Right forelimb (tissue), 1 donor: ENCODE results near the gene SLAMF7.
"Not testable (repeated sequence)": the region's sequence is repeated elsewhere in the genome, so short reads cannot be mapped to it uniquely, and the experiment has no call there.

Experiments used
- DNase-seq: peaks from one replicate; pipeline ENCODE4 v3.0.0-alpha.2; 2018

Gene SLAMF7

GRCh38 chr1:160739098-160739511 lies at the start of gene SLAMF7:
Gene SLAMF7, plus strand, starts transcription at chr1:160739247. Its CDS starts 55 bp downstream, at chr1:160739302.
- DNase-seq: no peak

GRCh38 chr1:160692390-160692789 lies 46.7 kb upstream of the SLAMF7 start:
- DNase-seq: not testable (repeated sequence)

GRCh38 chr1:160702100-160702499 lies 36.9 kb upstream of the SLAMF7 start:
- no peak for DNase-seq

GRCh38 chr1:160704250-160704649 lies 34.8 kb upstream of the SLAMF7 start:
- no peak for DNase-seq

- DNase-seq: not testable (repeated sequence)
Observed at GRCh38 chr1:160705212-160705621, 33.8 kb upstream of the SLAMF7 start.

- no peak for DNase-seq
Observed at GRCh38 chr1:160705742-160706141, 33.3 kb upstream of the SLAMF7 start.

GRCh38 chr1:160706526-160707235 lies 32.4 kb upstream of the SLAMF7 start:
- DNase-seq: no peak

GRCh38 chr1:160707236-160708064 lies 31.6 kb upstream of the SLAMF7 start:
- DNase-seq: no peak

- DNase-seq: no peak
Observed at GRCh38 chr1:160708118-160708517, 30.9 kb upstream of the SLAMF7 start.

GRCh38 chr1:160708801-160709200 lies 30.2 kb upstream of the SLAMF7 start:
- no peak for DNase-seq

- DNase-seq: no peak
Observed at GRCh38 chr1:160709715-160710114, 29.3 kb upstream of the SLAMF7 start.

- DNase-seq: no peak
Observed at GRCh38 chr1:160710517-160711252, 28.4 kb upstream of the SLAMF7 start.

GRCh38 chr1:160711276-160711601 lies 27.8 kb upstream of the SLAMF7 start:
- no peak for DNase-seq

GRCh38 chr1:160711602-160712311 lies 27.3 kb upstream of the SLAMF7 start, which contains the start of gene CD48:
Gene CD48, minus strand, starts transcription at chr1:160711822. Its CDS starts 59 bp downstream, at chr1:160711763.
- no peak for DNase-seq

GRCh38 chr1:160712525-160713080 lies 26.4 kb upstream of the SLAMF7 start:
- DNase-seq: not testable (repeated sequence)

- DNase-seq: no peak
Observed at GRCh38 chr1:160713161-160713560, 25.9 kb upstream of the SLAMF7 start.

GRCh38 chr1:160714034-160714648 lies 24.9 kb upstream of the SLAMF7 start:
- DNase-seq: not testable (repeated sequence)

- no peak for DNase-seq
Observed at GRCh38 chr1:160716013-160716412, 23.0 kb upstream of the SLAMF7 start.

- no peak for DNase-seq
Observed at GRCh38 chr1:160717306-160717705, 21.7 kb upstream of the SLAMF7 start.

GRCh38 chr1:160718210-160718609 lies 20.8 kb upstream of the SLAMF7 start:
- no peak for DNase-seq

- DNase-seq: no peak
Observed at GRCh38 chr1:160720356-160721085, 18.5 kb upstream of the SLAMF7 start.
